NCI-H187 (cell line): ENCODE results near the gene FAAH2.
"Not testable (repeated sequence)": the region's sequence is repeated elsewhere in the genome, so short reads cannot be mapped to it uniquely, and the experiment has no call there.

Experiments
- DNase-seq, 2 experiments: peaks; one replicate each; lab custom pipeline; 2025; lab: John Stamatoyannopoulos, UW

FAAH2 gene

GRCh38 chrX:57380026-57380796 lies 93.7 kb downstream of the FAAH2 start:
- no peak for DNase-seq

GRCh38 chrX:57394162-57394561 lies 107.7 kb downstream of the FAAH2 start:
- not testable (repeated sequence) for DNase-seq

- DNase-seq, result not testable (repeated sequence)
Measured at GRCh38 chrX:57403191-57403590, 116.7 kb downstream of the FAAH2 start.

- DNase-seq, result no peak
Measured at GRCh38 chrX:57406149-57406548, 119.6 kb downstream of the FAAH2 start.

- DNase-seq, result no peak
Measured at GRCh38 chrX:57417827-57418226, 131.3 kb downstream of the FAAH2 start.

GRCh38 chrX:57422289-57422688 lies 135.8 kb downstream of the FAAH2 start:
- no peak for DNase-seq

GRCh38 chrX:57422790-57423189 lies 136.3 kb downstream of the FAAH2 start:
- DNase-seq, result no peak

- DNase-seq, result no peak
Measured at GRCh38 chrX:57445076-57445475, 158.6 kb downstream of the FAAH2 start.

- no peak for DNase-seq
Measured at GRCh38 chrX:57445832-57446231, 159.3 kb downstream of the FAAH2 start.

GRCh38 chrX:57447856-57448255 lies 161.3 kb downstream of the FAAH2 start:
- DNase-seq, result no peak

GRCh38 chrX:57451426-57452020 lies 165.0 kb downstream of the FAAH2 start:
- DNase-seq, result no peak

- DNase-seq, result no peak
Measured at GRCh38 chrX:57453901-57454300, 167.4 kb downstream of the FAAH2 start.

- DNase-seq, result no peak
Measured at GRCh38 chrX:57481514-57481913, 195.0 kb downstream of the FAAH2 start.

GRCh38 chrX:57516491-57516890 lies 230.0 kb downstream of the FAAH2 start:
- DNase-seq, result no peak

GRCh38 chrX:57519578-57520118 lies 233.1 kb downstream of the FAAH2 start:
- DNase-seq, result no peak

- no peak for DNase-seq
Measured at GRCh38 chrX:57528670-57529255, 242.3 kb downstream of the FAAH2 start.
